Choroid plexus epithelial cell (primary cell): Measurements from ENCODE around the gene TIMP3.

Experiments
- DNase-seq: peaks from one replicate; pipeline ENCODE4 v3.0.0-alpha.2; 2010; ENCODE audit warnings: low read depth
- H3K4me3 ChIP-seq: 2 replicates; pipeline ENCODE4 v1.5.1; 2011; ENCODE audit warnings: low read depth, mild to moderate bottlenecking, control low read depth, low read length, moderate library complexity
- TF ChIP-seq, protein P1 (sequence below): conservative IDR thresholded peaks from 2 replicates; pipeline ENCODE4 v1.5.1; 2011; ENCODE audit warnings: low read depth, mild to moderate bottlenecking, control low read depth, inconsistent platforms, low read length, moderate library complexity

The TIMP3 gene

DNA sequence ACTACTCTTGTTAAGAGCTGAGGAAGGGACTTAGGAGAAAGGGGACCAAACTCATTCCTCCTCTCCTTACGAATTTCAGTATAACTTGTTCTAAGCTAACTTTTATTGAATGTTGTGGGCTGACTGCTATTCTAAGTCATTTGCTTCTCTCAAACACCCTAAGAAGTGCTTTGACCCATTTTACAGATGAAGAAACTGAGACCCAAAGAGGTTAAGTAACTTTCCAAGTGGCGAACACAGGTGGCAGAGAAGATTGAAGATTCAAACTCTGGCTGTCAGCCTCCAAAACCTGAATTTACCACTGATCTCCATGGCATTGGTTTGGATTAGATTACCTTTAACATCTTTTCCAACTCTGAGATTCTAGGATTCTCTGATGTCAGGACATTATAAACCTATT is 52.2 kb downstream of the TIMP3 start:
- TF ChIP-seq, protein P1, sequence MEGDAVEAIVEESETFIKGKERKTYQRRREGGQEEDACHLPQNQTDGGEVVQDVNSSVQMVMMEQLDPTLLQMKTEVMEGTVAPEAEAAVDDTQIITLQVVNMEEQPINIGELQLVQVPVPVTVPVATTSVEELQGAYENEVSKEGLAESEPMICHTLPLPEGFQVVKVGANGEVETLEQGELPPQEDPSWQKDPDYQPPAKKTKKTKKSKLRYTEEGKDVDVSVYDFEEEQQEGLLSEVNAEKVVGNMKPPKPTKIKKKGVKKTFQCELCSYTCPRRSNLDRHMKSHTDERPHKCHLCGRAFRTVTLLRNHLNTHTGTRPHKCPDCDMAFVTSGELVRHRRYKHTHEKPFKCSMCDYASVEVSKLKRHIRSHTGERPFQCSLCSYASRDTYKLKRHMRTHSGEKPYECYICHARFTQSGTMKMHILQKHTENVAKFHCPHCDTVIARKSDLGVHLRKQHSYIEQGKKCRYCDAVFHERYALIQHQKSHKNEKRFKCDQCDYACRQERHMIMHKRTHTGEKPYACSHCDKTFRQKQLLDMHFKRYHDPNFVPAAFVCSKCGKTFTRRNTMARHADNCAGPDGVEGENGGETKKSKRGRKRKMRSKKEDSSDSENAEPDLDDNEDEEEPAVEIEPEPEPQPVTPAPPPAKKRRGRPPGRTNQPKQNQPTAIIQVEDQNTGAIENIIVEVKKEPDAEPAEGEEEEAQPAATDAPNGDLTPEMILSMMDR = no peak

DNA sequence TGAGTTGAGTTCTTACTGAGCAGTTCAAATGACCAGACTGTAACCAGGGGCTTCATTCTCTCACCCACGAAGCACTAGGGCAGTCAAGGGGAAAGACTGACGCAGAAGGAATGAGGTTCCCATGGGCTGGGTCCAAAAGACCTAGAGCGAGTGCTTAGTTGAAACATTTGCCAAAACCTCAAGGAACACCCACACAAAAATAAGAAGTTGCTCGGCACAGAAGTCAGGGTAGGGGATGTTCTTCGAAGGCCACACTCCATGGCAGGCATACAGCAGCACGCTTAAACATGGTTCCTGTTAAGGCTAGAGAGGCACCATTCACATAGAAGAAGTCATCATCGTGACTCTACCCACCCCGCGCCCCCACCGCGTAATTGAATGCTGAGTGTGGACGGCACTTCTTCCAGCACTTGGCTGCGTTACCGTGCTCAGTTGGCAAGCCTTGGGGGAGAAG is 52.9 kb downstream of the TIMP3 start:
- TF ChIP-seq, protein P1 = no peak
- DNase-seq = no peak
- H3K4me3 ChIP-seq = no peak overlapping the region

More for the DNA sequence above, 52.2 kb downstream of the TIMP3 start:
- no peak overlapping the region for H3K4me3 ChIP-seq
- DNase-seq = no peak

DNA sequence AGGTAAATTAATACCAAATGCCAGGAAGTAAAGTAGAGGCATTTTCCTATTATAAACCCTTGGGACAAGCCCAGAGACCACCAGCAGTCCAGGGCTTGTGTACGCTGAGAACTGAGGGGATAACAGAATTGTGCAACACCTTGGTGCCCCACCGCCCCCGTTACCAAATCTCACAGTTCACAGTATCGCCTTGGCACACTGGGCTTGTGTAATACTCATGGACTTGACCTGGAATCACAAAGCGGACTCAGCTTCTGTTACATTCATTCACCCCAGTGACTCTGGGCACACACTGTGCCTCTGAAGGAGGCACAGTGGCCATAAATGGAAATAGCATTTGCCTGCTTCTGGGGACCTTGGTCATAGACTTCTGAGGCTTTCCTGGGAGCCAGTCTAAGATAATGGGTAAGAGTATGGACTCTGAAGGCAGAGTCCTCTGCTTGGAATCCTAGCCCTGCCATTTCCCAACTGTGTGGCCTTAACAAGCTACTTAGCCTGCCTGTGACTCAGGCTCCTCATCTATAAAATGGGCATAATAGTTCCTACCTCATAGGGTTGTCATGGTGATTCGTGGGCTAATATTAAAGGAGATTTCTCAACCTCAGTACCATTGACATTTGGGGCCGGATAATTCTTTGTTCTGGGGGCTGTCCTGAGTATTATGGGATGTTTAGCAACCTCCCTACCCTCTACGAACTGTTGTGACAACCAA is 53.7 kb downstream of the TIMP3 start:
- DNase-seq = no peak
- TF ChIP-seq, protein P1 = no peak
- no peak overlapping the region for H3K4me3 ChIP-seq

GRCh38 chr22:32858121-32858703 is 56.7 kb downstream of the TIMP3 start:
- H3K4me3 ChIP-seq = no peak overlapping the region
- TF ChIP-seq, protein P1 = no peak
- no peak for DNase-seq

- DNase-seq = no peak
- TF ChIP-seq, protein P1 = no peak
- H3K4me3 ChIP-seq = no peak overlapping the region
These were observed 57.5 kb downstream of the TIMP3 start for GRCh38 chr22:32858957-32859356.

- H3K4me3 ChIP-seq = no peak overlapping the region
- TF ChIP-seq, protein P1 = no peak
- no peak for DNase-seq
These were observed 58.2 kb downstream of the TIMP3 start for GRCh38 chr22:32859743-32860142.

GRCh38 chr22:32861330-32861729 is 59.8 kb downstream of the TIMP3 start:
- no peak for DNase-seq
- no peak overlapping the region for H3K4me3 ChIP-seq
- TF ChIP-seq, protein P1 = no peak
